ENCODE data around the gene NRN1L.
"Not testable (repeated sequence)": the region's sequence is repeated elsewhere in the genome, so short reads cannot be mapped to it uniquely, and the experiment has no call there.

NRN1L gene

GRCh38 chr16:67883146-67883871, 1.4 kb upstream of the NRN1L start:
- no peak for DNase-seq

DNA sequence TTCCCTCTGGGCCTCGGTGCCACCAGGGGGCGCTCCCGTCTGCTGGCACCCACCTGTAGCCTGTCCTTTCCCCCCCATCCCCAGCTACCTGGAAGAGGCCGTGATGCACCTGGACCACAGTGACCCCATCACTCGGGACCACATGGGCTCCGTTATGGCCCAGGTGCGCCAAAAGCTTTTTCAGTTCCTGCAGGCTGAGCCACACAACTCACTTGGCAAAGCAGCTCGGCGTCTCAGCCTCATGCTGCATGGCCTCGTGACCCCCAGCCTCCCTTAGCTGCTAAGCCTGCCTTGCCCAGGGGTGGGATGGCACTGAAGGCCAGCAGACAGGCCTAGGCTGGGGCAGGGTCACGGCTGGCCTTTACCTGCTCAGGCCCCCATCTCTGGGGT, 818 bp upstream of the NRN1L start:
- peak; percentile 80 for DNase-seq

- DNase-seq: no peak
These were observed 860 bp downstream of the NRN1L start for GRCh38 chr16:67885545-67885944.

DNA sequence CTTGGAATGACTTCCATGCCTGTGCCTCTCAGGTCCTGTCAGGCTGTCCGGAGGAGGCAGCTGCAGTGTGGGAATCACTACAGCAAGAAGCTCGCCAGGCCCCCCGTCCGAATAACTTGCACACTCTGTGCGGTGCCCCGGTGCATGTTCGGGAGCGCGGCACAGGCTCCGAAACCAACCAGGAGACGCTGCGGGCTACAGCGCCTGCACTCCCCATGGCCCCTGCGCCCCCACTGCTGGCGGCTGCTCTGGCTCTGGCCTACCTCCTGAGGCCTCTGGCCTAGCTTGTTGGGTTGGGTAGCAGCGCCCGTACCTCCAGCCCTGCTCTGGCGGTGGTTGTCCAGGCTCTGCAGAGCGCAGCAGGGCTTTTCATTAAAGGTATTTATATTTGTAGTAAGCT, 1.3 kb downstream of the NRN1L start:
- DNase-seq: no peak

DNA sequence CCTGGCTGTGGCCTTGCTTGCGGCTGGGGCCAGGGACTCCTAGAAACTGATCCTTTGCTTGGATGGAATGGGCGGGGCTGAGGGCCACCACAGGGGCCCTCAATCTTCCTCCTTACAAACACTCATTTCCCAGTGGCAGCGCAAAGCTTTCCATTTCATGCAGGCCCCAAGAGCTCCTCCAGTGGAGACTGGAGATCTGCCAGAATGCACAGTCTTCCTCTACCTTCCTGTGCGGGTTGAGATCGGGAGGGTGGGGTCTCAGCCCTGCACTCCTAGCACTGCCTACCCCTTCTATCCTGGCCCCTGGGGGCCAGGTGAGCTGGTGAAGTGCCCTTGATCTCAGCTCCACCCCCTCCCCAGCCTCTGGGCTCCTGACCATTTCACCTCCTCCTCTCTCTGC, 1.7 kb downstream of the NRN1L start:
- DNase-seq: no peak

- no peak for DNase-seq
These were observed 3.6 kb downstream of the NRN1L start for GRCh38 chr16:67888331-67888730.

GRCh38 chr16:67892375-67892774, 7.7 kb downstream of the NRN1L start:
- no peak for DNase-seq

- peak; percentile 87 for DNase-seq
These were observed 8.4 kb downstream of the NRN1L start, which contains the start of gene PSKH1 for GRCh38 chr16:67892899-67893742. TSS of gene PSKH1 (plus strand) at chr16:67893254. CDS start at chr16:67908750, 15,496 bp downstream.

DNA sequence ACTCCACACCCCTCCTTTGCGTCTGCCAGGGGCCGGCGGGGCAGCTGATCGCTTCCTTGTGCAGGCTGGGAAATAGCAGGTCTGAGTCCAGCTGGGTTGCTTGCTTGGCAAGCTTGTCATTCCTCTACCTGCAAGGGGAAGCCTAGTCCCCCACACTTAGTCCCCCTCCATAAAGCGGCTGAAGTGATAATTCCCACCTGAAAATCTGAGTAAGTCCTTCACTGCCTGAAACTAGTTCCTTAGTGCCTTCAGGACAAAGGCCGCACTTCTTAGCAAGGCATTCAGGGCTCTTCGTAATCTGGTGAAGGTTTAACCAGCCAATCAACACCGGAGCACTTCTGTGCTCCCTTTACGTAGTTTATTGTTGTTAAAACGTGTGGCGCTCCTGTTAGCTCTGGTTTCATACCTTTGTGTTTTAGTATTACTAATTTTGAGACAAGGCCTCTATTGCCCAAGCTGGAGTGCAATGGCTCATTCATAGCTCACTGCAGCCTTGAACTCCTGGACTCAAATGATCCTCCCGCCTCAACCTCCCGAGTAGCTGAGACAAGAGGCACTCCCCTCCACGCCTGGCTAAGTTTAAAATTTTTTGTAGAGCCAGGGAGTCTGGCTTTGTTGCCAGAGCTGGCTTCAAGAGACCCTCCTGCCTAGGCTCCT, 9.2 kb downstream of the NRN1L start:
- DNase-seq: no peak

DNA sequence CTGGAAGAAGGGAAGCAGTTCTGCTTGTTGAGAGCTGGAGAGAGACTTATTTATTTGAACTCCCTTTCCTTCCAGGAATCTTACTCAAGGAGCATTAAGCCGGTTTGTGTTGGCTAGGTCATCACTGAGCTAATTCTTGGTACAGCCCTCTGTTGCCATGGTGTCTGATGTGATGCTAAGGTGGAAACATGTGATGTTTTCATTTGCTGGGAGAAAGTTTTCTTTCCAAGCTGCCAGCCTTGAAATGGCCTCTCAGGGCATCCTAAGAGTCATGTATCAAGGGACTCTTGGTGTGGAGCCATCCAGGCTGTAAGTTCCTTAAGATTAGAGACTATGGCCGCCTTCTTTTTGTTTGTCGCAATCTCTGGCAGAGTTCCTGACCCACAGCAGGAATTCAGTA, 12.5 kb downstream of the NRN1L start:
- no peak for DNase-seq

GRCh38 chr16:67901734-67902133, 17.0 kb downstream of the NRN1L start:
- no peak for DNase-seq

- no peak for DNase-seq
These were observed 18.1 kb downstream of the NRN1L start for GRCh38 chr16:67902831-67903230.

DNA sequence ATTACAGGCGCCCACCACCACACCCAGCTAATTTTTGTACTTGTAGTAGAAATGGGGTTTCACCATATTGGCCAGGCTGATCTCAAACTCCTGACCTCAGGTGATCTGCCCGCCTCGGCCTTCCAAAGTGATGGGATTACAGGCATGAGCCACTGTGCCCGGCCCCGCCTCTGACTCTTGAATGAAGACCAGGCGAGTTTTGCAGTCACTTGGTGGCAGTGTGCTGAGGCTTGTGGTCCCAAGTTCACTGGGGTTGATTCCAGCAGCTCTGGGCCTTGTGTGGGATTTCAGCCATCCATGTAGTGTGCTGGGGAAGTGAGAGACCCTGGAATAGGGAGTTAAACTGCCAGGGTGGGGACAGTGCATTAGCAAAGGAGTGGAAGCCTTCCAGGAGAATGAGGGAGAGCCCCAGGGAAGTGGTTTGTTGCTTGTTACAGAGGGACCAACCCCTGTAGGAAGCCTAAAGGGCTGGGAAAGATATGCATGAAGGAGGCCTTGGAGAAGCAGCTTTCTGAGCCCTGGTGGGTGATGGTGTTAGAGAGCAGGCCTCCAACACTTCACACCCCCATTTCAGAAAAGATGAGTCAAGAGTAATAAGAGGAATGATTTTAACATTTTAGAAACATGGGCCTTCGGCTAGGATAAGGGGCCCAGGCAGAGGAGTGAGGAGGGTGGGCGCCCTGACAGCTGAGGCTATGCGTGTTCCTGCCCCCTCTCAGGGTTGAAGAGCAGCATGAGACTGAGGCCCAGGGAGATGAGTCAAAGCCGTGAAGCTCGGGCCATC, 22.9 kb downstream of the NRN1L start:
- no peak for DNase-seq

DNA sequence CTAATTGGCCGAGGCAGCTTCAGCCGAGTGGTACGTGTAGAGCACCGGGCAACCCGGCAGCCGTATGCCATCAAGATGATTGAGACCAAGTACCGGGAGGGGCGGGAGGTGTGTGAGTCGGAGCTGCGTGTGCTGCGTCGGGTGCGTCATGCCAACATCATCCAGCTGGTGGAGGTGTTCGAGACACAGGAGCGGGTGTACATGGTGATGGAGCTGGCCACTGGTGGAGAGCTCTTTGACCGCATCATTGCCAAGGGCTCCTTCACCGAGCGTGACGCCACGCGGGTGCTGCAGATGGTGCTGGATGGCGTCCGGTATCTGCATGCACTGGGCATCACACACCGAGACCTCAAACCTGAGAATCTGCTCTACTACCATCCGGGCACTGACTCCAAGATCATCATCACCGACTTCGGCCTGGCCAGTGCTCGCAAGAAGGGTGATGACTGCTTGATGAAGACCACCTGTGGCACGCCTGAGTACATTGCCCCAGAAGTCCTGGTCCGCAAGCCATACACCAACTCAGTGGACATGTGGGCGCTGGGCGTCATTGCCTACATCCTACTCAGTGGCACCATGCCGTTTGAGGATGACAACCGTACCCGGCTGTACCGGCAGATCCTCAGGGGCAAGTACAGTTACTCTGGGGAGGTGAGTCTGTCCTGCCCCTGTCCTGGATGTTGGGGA, 24.5 kb downstream of the NRN1L start:
- no peak for DNase-seq

DNA sequence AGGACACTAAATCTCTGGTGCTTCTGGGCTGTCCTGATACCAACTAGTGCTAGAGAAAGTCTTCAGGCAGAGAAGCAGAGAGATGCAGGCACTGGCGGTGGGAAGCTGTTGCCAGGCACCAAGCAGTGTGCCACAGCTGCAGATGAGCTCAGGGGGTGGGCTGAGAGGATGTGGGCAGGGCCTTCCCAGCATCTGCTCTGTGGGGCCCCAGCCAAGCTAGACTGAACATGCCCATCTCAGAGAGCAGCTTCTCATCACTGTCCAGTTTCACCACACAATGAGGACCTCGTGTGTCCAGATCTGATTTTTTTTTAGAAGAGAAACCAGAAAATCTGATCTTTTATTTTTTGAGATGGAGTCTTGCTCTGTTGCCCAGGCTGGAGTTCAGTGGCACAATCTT, 25.5 kb downstream of the NRN1L start:
- DNase-seq: no peak

DNA sequence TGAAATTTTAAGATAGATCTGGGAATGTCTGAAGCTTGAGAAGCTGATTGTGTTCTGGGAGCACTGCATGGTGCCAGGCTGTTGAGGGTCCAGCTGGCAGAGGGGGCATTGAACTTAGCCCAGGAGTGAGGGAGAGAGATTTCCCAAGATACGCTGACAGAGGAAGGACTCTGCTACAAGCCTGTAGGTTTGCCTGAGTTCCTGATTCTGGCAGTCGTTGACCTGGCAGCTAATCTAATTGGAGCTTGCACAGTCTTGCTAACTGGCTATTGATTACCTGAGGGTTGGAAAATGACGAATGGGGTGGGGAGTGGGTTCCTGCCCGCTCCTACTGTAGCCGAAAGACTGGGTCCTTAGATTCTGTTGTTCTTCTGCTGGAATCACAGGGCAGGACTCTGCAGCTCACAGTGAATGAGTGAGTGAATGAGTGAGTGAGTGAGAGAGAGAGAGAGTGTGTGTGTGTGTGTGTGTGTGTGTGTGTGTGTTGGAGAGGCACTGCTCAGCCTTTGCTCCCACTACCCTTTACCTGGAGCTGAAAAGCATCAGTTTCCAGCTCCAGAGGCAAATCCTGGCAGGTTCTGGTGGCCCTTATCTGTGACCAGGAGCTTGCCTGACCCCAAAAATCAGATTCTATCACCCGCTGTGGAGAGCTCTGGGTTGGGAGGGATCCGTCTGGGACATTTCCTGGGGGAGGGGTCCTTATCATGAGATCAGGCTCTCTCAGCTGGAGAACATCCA, 30.2 kb downstream of the NRN1L start:
- DNase-seq: no peak

- DNase-seq: not testable (repeated sequence)
These were observed 30.7 kb downstream of the NRN1L start for GRCh38 chr16:67915496-67915769.

GRCh38 chr16:67915831-67916723, 31.4 kb downstream of the NRN1L start:
- DNase-seq: no peak

DNA sequence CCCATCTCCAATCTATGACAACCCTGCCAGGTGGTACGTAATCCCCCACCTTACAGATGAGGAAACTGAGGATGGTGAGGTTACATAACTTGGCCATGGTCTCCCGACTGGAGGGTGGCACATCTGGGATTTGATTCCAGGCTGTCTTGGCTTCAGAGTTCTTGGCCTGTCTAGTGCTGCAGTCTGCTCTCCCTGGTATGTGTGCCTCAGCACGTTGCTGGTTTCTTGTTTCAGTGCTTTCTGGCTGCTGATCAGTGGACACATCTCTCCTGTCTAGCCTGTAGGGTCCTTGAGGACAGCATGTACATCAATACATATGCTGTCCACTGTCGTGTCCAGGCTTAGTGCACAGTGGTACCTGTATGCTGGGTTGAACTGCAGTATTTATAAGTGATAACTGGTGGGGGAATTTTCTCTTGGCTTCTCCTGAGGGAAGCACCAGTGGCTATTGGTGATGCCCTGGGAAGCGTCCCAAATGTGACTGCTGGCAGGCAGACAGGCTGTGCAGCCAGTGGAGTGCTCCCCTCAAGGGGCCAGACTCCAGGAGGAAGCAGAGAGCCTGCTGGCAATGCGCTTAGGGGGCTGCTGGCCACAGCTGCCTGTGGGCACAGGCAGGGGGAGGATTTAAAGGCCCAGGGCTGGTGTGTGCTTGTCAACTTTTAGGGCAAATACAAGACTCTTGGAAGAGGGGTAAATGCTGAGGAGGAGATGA, 32.6 kb downstream of the NRN1L start:
- DNase-seq: no peak

GRCh38 chr16:67917852-67918236, 33.2 kb downstream of the NRN1L start:
- no peak for DNase-seq
